GM12878 (cell line): ENCODE measurements around the gene THY1. TPM values are rescaled to one million over a fixed set of nuclear protein-coding genes. Genes with fewer than 3 reads are reported as not detected.

Experiments used
- CEBPB ChIP-seq, 2 experiments: fragments of 150-350 bp in 1 of 2; IDR thresholded peaks; 2 replicates each; pipeline ENCODE4 v1.6.1; 2012 to 2014; ENCODE audit warnings: low read depth in 2 of 2, low read length in 2 of 2, borderline replicate concordance in 1 of 2, inconsistent platforms in 1 of 2
- E2F4 ChIP-seq: IDR thresholded peaks from 2 replicates; pipeline ENCODE4 v1.6.1; 2012; ENCODE audit warnings: low read depth, low read length, improper control_type of control experiment
- TCF7 ChIP-seq: IDR thresholded peaks from 2 replicates; pipeline ENCODE4 v1.6.1; 2014; ENCODE audit warnings: antibody characterized with exemption, borderline replicate concordance
- ZBTB40 ChIP-seq: fragments of 450-650 bp; IDR thresholded peaks from 2 replicates; pipeline ENCODE4 v1.6.1; 2016; ENCODE audit warnings: mild to moderate bottlenecking, moderate library complexity, borderline replicate concordance
- ZNF217 ChIP-seq: fragments of 450-650 bp; IDR thresholded peaks from 2 replicates; pipeline ENCODE4 v1.6.1; 2017; ENCODE audit warnings: antibody characterized with exemption, mild to moderate bottlenecking
- polyA plus RNA-seq, 11 experiments: library from polyadenylated mRNA; depleted of rRNA in 4 of 11; unstranded in 6 of 11; stranded (reverse) in 5 of 11; fragments of >200 nt; fragmentation: Nextera tagmentation in 4 of 11; fragmentation: Illumina TruSeq in 1 of 11; extraction: Ambion mirVana in 4 of 11; extraction: Trizol in 1 of 11; gene quantifications; 1 replicate in 1 of 11; 2 replicates in 10 of 11; pipeline versions ENCODE4 v1.2.1 to v1.2.3, GENCODE V29; 2011 to 2016; ENCODE audit warnings: inconsistent platforms in 2 of 11, missing spikeins in 2 of 11, low read depth in 1 of 11
- total RNA-seq, 4 experiments: library from RNA; depleted of rRNA in 3 of 4; stranded (reverse); fragments of >200 nt in 3 of 4; fragmentation: Illumina TruSeq in 1 of 4; extraction: Trizol in 1 of 4; gene quantifications; 2 replicates each; pipeline versions ENCODE4 v1.2.1 to v1.2.3, GENCODE V29; 2013 to 2021
- TF ChIP-seq, protein P1 (sequence below): fragments of 450-650 bp; IDR thresholded peaks from 2 replicates; pipeline ENCODE4 v1.6.1; 2018; ENCODE audit warnings: mild to moderate bottlenecking, low read depth, moderate library complexity; ENCODE audit not compliant: partially characterized antibody
- TF ChIP-seq, protein P2 (sequence below): fragments of 450-650 bp; IDR thresholded peaks from 2 replicates; pipeline ENCODE4 v1.6.1; 2017; ENCODE audit warnings: mild to moderate bottlenecking

The THY1 gene
- total and polyA plus RNA-seq, 10 of the 15 experiments (the other 5 are each of a cell fraction or from before 2014, with no cell fraction given) = 0.86 to 20.1 (median 3.2) TPM

- no peak for TF ChIP-seq ZBTB40
- TF ChIP-seq, protein P1, sequence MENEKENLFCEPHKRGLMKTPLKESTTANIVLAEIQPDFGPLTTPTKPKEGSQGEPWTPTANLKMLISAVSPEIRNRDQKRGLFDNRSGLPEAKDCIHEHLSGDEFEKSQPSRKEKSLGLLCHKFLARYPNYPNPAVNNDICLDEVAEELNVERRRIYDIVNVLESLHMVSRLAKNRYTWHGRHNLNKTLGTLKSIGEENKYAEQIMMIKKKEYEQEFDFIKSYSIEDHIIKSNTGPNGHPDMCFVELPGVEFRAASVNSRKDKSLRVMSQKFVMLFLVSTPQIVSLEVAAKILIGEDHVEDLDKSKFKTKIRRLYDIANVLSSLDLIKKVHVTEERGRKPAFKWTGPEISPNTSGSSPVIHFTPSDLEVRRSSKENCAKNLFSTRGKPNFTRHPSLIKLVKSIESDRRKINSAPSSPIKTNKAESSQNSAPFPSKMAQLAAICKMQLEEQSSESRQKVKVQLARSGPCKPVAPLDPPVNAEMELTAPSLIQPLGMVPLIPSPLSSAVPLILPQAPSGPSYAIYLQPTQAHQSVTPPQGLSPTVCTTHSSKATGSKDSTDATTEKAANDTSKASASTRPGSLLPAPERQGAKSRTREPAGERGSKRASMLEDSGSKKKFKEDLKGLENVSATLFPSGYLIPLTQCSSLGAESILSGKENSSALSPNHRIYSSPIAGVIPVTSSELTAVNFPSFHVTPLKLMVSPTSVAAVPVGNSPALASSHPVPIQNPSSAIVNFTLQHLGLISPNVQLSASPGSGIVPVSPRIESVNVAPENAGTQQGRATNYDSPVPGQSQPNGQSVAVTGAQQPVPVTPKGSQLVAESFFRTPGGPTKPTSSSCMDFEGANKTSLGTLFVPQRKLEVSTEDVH = no peak
- no peak for TF ChIP-seq TCF7
- TF ChIP-seq, protein P2, sequence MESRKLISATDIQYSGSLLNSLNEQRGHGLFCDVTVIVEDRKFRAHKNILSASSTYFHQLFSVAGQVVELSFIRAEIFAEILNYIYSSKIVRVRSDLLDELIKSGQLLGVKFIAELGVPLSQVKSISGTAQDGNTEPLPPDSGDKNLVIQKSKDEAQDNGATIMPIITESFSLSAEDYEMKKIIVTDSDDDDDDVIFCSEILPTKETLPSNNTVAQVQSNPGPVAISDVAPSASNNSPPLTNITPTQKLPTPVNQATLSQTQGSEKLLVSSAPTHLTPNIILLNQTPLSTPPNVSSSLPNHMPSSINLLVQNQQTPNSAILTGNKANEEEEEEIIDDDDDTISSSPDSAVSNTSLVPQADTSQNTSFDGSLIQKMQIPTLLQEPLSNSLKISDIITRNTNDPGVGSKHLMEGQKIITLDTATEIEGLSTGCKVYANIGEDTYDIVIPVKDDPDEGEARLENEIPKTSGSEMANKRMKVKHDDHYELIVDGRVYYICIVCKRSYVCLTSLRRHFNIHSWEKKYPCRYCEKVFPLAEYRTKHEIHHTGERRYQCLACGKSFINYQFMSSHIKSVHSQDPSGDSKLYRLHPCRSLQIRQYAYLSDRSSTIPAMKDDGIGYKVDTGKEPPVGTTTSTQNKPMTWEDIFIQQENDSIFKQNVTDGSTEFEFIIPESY = no peak
- TF ChIP-seq E2F4 = no peak
- no peak for TF ChIP-seq ZNF217
- TF ChIP-seq CEBPB (IDR thresholded peaks at IDR 0.05; ENCODE audit: borderline replicate concordance in 1 of 2, low read depth in 2 of 2, low read length in 2 of 2) = no peak
Observed at GRCh38 chr11:119403021-119403420, 20.0 kb downstream of the THY1 start (continued).
